ENCODE measurements around the gene DNAJC2. TPM values are rescaled to one million over a fixed set of nuclear protein-coding genes. Genes with fewer than 3 reads are reported as not detected.

Gene DNAJC2
- total and polyA plus RNA-seq, 11 donors: 6.9 to 24.5 (median 13.6) TPM

DNA sequence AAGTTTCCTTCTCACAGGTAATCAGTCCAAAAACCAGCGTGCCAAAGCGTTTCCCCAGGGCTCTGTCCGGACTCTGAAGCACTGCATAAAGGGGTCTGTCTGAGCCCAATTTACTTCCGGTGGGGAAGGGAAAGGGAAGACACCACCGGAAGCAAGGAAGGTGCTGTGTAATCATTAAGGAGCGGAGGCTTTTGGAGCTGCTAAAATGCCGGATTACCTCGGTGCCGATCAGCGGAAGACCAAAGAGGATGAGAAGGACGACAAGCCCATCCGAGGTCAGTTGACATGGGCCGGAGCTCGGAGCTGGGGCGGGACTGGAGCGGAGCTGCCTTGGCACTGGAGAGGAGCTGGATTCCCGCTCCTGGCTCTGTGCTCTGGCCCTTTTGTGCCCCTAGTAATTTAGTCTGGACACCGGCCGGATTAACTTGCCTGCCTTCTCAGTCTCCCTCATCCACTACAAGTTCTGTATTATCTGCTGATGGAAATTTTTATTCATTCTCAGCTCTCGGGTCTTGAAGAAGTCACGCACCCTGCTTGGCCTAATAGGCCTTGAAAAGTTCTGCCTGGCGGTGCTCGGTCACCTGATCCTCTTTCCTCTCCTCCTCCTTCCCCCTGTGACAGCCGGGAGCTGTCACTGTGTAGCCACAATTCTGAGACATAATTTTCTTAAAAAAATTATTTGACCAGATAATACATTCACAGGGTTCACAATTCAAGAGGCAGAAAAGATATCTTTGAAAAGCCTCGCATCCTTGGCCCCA lies 3.1 kb upstream of the DNAJC2 start, which contains the start of gene PSMC2:
Gene PSMC2 (plus strand): TSS at position 137 of the 761 bp plus-strand sequence. CDS start 69 bp downstream, at position 206.
- ATAC-seq: peak; percentile 81 to 89 (median 86)
- peak within 1 kb of the TSS; percentile 76 to 93 (median 88) for H3K27ac ChIP-seq
- 0% methylated on average over 22 to 25 of the region's 25 CpGs for WGBS, 4 donors
- TF ChIP-seq POLR2A (IDR thresholded peaks at IDR 0.05): no peak
- TF ChIP-seq, protein P1, sequence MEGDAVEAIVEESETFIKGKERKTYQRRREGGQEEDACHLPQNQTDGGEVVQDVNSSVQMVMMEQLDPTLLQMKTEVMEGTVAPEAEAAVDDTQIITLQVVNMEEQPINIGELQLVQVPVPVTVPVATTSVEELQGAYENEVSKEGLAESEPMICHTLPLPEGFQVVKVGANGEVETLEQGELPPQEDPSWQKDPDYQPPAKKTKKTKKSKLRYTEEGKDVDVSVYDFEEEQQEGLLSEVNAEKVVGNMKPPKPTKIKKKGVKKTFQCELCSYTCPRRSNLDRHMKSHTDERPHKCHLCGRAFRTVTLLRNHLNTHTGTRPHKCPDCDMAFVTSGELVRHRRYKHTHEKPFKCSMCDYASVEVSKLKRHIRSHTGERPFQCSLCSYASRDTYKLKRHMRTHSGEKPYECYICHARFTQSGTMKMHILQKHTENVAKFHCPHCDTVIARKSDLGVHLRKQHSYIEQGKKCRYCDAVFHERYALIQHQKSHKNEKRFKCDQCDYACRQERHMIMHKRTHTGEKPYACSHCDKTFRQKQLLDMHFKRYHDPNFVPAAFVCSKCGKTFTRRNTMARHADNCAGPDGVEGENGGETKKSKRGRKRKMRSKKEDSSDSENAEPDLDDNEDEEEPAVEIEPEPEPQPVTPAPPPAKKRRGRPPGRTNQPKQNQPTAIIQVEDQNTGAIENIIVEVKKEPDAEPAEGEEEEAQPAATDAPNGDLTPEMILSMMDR (IDR thresholded peaks at IDR 0.05): no peak
- H3K4me1 ChIP-seq: peaks cover 9 to 67% (median 56%) of the 10 kb centered on the region in 12 donors
- DNase-seq: peak; percentile 73 to 82 (median 77)
- peaks cover 0 to 18% (median 5%) of the 10 kb centered on the region in 9 donors for H3K36me3 ChIP-seq
- intact Hi-C loops (cut with DNase I): loop anchor here in 2 of 10 donors (2.0 to 5.0 kb wide), 2 partner anchors 50 to 51 kb away; partner anchors contain the start of gene PMPCB (in 2 of the 2)
- no peaks in the 10 kb centered on the region for H3K9me3 ChIP-seq
- H3K4me3 ChIP-seq: peak within 1 kb of the TSS; percentile 56 to 87 (median 76)
- no peaks in the 10 kb centered on the region for H3K27me3 ChIP-seq

DNA sequence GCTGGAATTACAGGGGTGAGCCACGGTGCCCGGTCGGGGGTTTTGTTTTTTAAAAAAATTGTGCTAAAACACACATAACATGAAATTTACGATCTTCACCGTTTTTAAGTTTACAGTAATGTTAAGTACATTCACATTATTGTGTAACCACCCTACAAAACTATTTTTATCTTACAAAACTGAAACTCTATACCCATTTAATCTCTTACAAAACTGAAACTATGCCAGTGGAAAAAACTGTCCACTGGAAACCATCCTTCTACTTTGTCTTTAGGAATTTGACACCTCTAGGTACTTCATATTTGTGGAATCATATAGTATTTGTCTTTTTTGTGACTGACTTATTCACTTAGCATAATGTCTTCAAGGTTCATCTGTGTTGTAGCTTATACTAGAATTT lies 1.8 kb upstream of the DNAJC2 start:
- intact Hi-C loops (cut with DNase I): loop anchor here in 2 of 10 donors (2.0 to 5.0 kb wide), 2 partner anchors 49 to 50 kb away; partner anchors contain the start of gene PMPCB (in 2 of the 2)
- no peak overlapping the region for H3K27ac ChIP-seq
- no peak for ATAC-seq

DNA sequence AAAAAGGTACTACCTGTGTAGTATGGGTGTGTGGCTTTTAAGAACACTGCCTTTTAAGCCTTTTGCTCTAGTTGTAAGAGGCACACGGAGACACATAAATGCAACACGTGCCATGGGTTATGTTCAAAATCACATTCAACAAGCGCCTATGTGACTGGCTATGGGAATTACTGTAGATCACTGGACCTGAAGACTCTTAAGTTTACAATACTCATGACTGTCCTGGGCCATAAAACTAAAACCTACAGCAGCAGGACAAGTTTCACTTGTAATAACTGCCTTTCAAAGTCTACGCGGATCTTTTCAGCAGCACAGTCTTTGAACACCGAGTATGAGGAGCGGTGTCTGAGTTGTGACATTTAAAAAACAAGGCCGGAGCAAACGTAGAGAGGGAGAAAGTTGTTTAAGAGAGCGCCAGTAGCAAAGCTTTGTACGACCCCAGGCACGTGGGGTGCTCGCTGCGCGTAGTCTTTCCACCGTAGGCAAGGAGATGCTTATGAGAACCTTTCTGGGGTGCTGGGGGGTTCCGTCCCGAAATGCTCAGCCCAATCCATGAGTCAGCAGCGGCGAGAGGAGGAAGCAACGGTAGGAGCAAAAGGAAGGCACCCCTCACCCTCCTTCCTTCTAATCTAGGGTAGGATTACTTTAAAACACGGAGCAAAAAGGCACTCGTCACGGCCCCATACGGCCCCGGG lies 662 bp downstream of the DNAJC2 start:
- intact Hi-C loops (cut with DNase I): loop anchor here in 5 of 10 donors (5.0 kb wide), 2 partner anchors 47 to 52 kb away; partner anchors contain the start of gene PMPCB (in 4 of the 5)
- no peak for TF ChIP-seq POLR2A (IDR thresholded peaks at IDR 0.05)
- TF ChIP-seq, protein P1 (IDR thresholded peaks at IDR 0.05): no peak
- Histone ChIP-seq H3K4me1 (peaks cover 5 to 50% (median 30%) of the 10 kb centered on the region in 12 donors), H3K27ac (peak overlapping the region; percentile 56 to 91 (median 82)), H3K27me3 (no peaks in the 10 kb centered on the region), H3K9me3 (no peaks in the 10 kb centered on the region), H3K36me3 (peaks cover 0 to 34% (median 28%) of the 10 kb centered on the region in 9 donors), H3K4me3 (peak overlapping the region; percentile 75 to 99 (median 90))
- DNase-seq: peak in 1 of 5 donors; percentile 36
- 1 to 2% (median 1%) methylated on average over 24 to 26 of the region's 26 CpGs for WGBS, 4 donors
- peak in 2 of 4 donors; percentile 3 to 18 for ATAC-seq

More for the DNA sequence above, 1.8 kb upstream of the DNAJC2 start:
- Histone ChIP-seq H3K4me1 (peaks cover 9 to 64% (median 53%) of the 10 kb centered on the region in 12 donors), H3K4me3 (no peak overlapping the region), H3K27me3 (no peaks in the 10 kb centered on the region), H3K9me3 (no peaks in the 10 kb centered on the region), H3K36me3 (peaks cover 0 to 13% (median 5%) of the 10 kb centered on the region in 9 donors)
- 91 to 94% (median 93%) methylated on average over 5 of the region's 5 CpGs for WGBS, 4 donors
- TF ChIP-seq, protein P1 (IDR thresholded peaks at IDR 0.05): no peak
- no peak for TF ChIP-seq POLR2A (IDR thresholded peaks at IDR 0.05)
- DNase-seq: no peak

All from heart left ventricle (tissue), 16 donors.